OCI-LY1 (cell line): Measurements from ENCODE around the gene TMEM200B.

Experiments
- H2AFZ ChIP-seq: fragments of 200-600 bp; sonication (generic), shearing (Covaris generic); 2 replicates; pipeline ENCODE4 v1.6.0; 2014; ENCODE audit warnings: antibody characterized with exemption, mild to moderate bottlenecking, low read length
- H3F3A ChIP-seq: fragments of 200-600 bp; sonication (generic), shearing (Covaris generic); 2 replicates; pipeline ENCODE4 v1.6.0; 2014; ENCODE audit warnings: mild to moderate bottlenecking, antibody characterized with exemption, low read length, moderate library complexity; ENCODE audit not compliant: insufficient read depth
- H3K27ac ChIP-seq: fragments of 200-600 bp; sonication (generic); 2 replicates; pipeline ENCODE4 v1.5.1; 2014; ENCODE audit warnings: low read length, mixed run types, mild to moderate bottlenecking, low read depth; ENCODE audit not compliant: poor library complexity, severe bottlenecking
- H3K27me3 ChIP-seq: fragments of 200-600 bp; sonication (generic); 2 replicates; pipeline ENCODE4 v1.6.0; 2014; ENCODE audit warnings: antibody characterized with exemption, mild to moderate bottlenecking, low read length, moderate library complexity; ENCODE audit not compliant: insufficient read depth
- H3K36me3 ChIP-seq: fragments of 200-600 bp; sonication (generic); 2 replicates; pipeline ENCODE4 v1.6.1; 2014; ENCODE audit warnings: mild to moderate bottlenecking, antibody characterized with exemption, low read length, moderate library complexity, mixed read lengths; ENCODE audit not compliant: insufficient read depth
- H3K4me1 ChIP-seq: fragments of 200-600 bp; sonication (generic); 2 replicates; pipeline ENCODE4 v1.5.1; 2014; ENCODE audit warnings: mild to moderate bottlenecking, low read length, moderate library complexity; ENCODE audit not compliant: insufficient read depth, severe bottlenecking
- H3K4me2 ChIP-seq: fragments of 200-600 bp; sonication (generic), shearing (Covaris generic); 2 replicates; pipeline ENCODE4 v1.6.1; 2014; ENCODE audit warnings: low read length
- H3K4me3 ChIP-seq: fragments of 200-600 bp; sonication (generic); 2 replicates; pipeline ENCODE4 v1.5.1; 2014; ENCODE audit warnings: low read length, low read depth, mild to moderate bottlenecking, mixed read lengths; ENCODE audit not compliant: poor library complexity, severe bottlenecking
- H3K79me2 ChIP-seq: fragments of 200-600 bp; shearing (Covaris generic); 2 replicates; pipeline ENCODE4 v1.6.1; 2016; ENCODE audit warnings: mixed run types, low read length, mixed read lengths; ENCODE audit not compliant: insufficient read depth
- H3K9ac ChIP-seq: fragments of 200-600 bp; sonication (generic), shearing (Covaris generic); 2 replicates; pipeline ENCODE4 v1.6.1; 2014; ENCODE audit warnings: mild to moderate bottlenecking, low read length, mixed read lengths
- H3K9me2 ChIP-seq: fragments of 200-600 bp; sonication (generic), shearing (Covaris generic); 2 replicates; pipeline ENCODE4 v1.6.1; 2014; ENCODE audit warnings: low read depth, mild to moderate bottlenecking, low read length, mixed read lengths
- H3K9me3 ChIP-seq: fragments of 200-600 bp; shearing (Covaris generic); 2 replicates; pipeline ENCODE4 v1.6.1; 2014; ENCODE audit warnings: low read length, mixed read lengths
- H4K20me1 ChIP-seq: fragments of 200-600 bp; sonication (generic), shearing (Covaris generic); 2 replicates; pipeline ENCODE4 v1.6.0; 2016; ENCODE audit warnings: mild to moderate bottlenecking, low read length; ENCODE audit not compliant: insufficient read depth
- CTCF ChIP-seq: fragments of 200-600 bp; sonication (generic), shearing (Covaris generic); IDR thresholded peaks from 2 replicates; pipeline ENCODE4 v1.5.1; 2017; ENCODE audit warnings: mild to moderate bottlenecking, antibody characterized with exemption, low read length, moderate library complexity, mixed read lengths
- EZH2 ChIP-seq: fragments of 200-600 bp; sonication (generic), shearing (Covaris generic); IDR thresholded peaks from 2 replicates; pipeline ENCODE4 v1.8.0; 2017; ENCODE audit warnings: borderline replicate concordance, mixed run types, mild to moderate bottlenecking, antibody characterized with exemption, low read length, moderate library complexity, mixed read lengths

Gene TMEM200B

GRCh38 chr1:29124366-29125236, 898 bp upstream of the TMEM200B start:
- H3K9me2 ChIP-seq: no peaks in the 10 kb centered on the region
- no peaks in the 10 kb centered on the region for H3K36me3 ChIP-seq
- no peak overlapping the region for H2AFZ ChIP-seq
- H3K4me1 ChIP-seq: peaks cover 13% of the 10 kb centered on the region
- no peaks in the 10 kb centered on the region for H3K9me3 ChIP-seq
- H3K27ac ChIP-seq: no peak overlapping the region
- peak overlapping the region; percentile 63 for H3K4me3 ChIP-seq
- TF ChIP-seq EZH2 (no peak), CTCF (no peak)
- H3K27me3 ChIP-seq: peaks cover 7% of the 10 kb centered on the region
- peak overlapping the region; percentile 96 for H3K4me2 ChIP-seq
- no peaks in the 10 kb centered on the region for H3K79me2 ChIP-seq
- H4K20me1 ChIP-seq: no peaks in the 10 kb centered on the region
- H3F3A ChIP-seq: no peaks in the 10 kb centered on the region
- H3K9ac ChIP-seq: peak overlapping the region; percentile 43

GRCh38 chr1:29123053-29123886, 433 bp downstream of the TMEM200B start:
- no peak for TF ChIP-seq CTCF
- no peak for TF ChIP-seq EZH2
- Histone ChIP-seq H2AFZ (no peak overlapping the region), H3K4me2 (peak overlapping the region; percentile 39; the same call in 1 of the 2 replicates), H3K36me3 (peaks cover 9% of the 10 kb centered on the region; the same call in 1 of the 2 replicates), H3K9me2 (no peaks in the 10 kb centered on the region), H3K27me3 (peaks cover 7% of the 10 kb centered on the region), H3K27ac (no peak overlapping the region), H3K9me3 (no peaks in the 10 kb centered on the region), H3K9ac (no peak overlapping the region), H3F3A (no peaks in the 10 kb centered on the region), H4K20me1 (no peaks in the 10 kb centered on the region), H3K79me2 (no peaks in the 10 kb centered on the region), H3K4me1 (peaks cover 13% of the 10 kb centered on the region), H3K4me3 (no peak overlapping the region)

- Histone ChIP-seq H3K4me2 (no peak overlapping the region; the same call in 1 of the 2 replicates), H2AFZ (no peak overlapping the region), H3K9me2 (no peaks in the 10 kb centered on the region), H3K9me3 (no peaks in the 10 kb centered on the region), H3K9ac (no peak overlapping the region), H3K4me1 (peaks cover 13% of the 10 kb centered on the region), H3K27me3 (peaks cover 7% of the 10 kb centered on the region), H4K20me1 (no peaks in the 10 kb centered on the region), H3K27ac (no peak overlapping the region), H3F3A (no peaks in the 10 kb centered on the region), H3K4me3 (no peak overlapping the region), H3K79me2 (no peaks in the 10 kb centered on the region), H3K36me3 (peaks cover 12% of the 10 kb centered on the region; the same call in 1 of the 2 replicates)
- TF ChIP-seq CTCF (no peak), EZH2 (no peak)
These were observed 1.0 kb downstream of the TMEM200B start for GRCh38 chr1:29122682-29123052.
